Pons (tissue), 1 donor: ENCODE measurements around the gene IFT27.
A peak's percentile ranks its signal among the peaks of the same experiment; 100 is the strongest.
"Not testable (repeated sequence)": the region's sequence is repeated elsewhere in the genome, so short reads cannot be mapped to it uniquely, and the experiment has no call there.

Experiments used
- DNase-seq: peaks from one replicate; pipeline ENCODE4 v3.0.0-alpha.2; 2016; ENCODE audit warnings: low spot score

IFT27 gene

GRCh38 chr22:36765131-36765942 is 10.6 kb downstream of the IFT27 start:
- DNase-seq = no peak

- DNase-seq = no peak
Measured at GRCh38 chr22:36764641-36765040, 11.3 kb downstream of the IFT27 start.

- no peak for DNase-seq
Measured at GRCh38 chr22:36764060-36764459, 11.9 kb downstream of the IFT27 start.

- no peak for DNase-seq
Measured at GRCh38 chr22:36763576-36763975, 12.3 kb downstream of the IFT27 start.

GRCh38 chr22:36762687-36763260 is 13.1 kb downstream of the IFT27 start:
- no peak for DNase-seq

- no peak for DNase-seq
Measured at GRCh38 chr22:36761553-36762240, 14.2 kb downstream of the IFT27 start.

GRCh38 chr22:36760786-36761185 is 15.1 kb downstream of the IFT27 start:
- no peak for DNase-seq

- DNase-seq = no peak
Measured at GRCh38 chr22:36759481-36760159, 16.3 kb downstream of the IFT27 start.

GRCh38 chr22:36758792-36759271 is 17.1 kb downstream of the IFT27 start:
- no peak for DNase-seq

- DNase-seq = peak; percentile 66
Measured at GRCh38 chr22:36757668-36758211, 18.2 kb downstream of the IFT27 start.

GRCh38 chr22:36756746-36757655 is 18.9 kb downstream of the IFT27 start:
- no peak for DNase-seq

GRCh38 chr22:36756031-36756430 is 19.9 kb downstream of the IFT27 start:
- no peak for DNase-seq

GRCh38 chr22:36755316-36755715 is 20.6 kb downstream of the IFT27 start:
- no peak for DNase-seq

- DNase-seq = not testable (repeated sequence)
Measured at GRCh38 chr22:36754881-36755280, 21.0 kb downstream of the IFT27 start.

GRCh38 chr22:36753916-36754315 is 22.0 kb downstream of the IFT27 start:
- DNase-seq = no peak

GRCh38 chr22:36753120-36753802 is 22.7 kb downstream of the IFT27 start:
- DNase-seq = no peak

GRCh38 chr22:36746375-36746970 is 29.4 kb downstream of the IFT27 start:
- DNase-seq = no peak

- no peak for DNase-seq
Measured at GRCh38 chr22:36745301-36745995, 30.5 kb downstream of the IFT27 start.

GRCh38 chr22:36744791-36745190 is 31.1 kb downstream of the IFT27 start:
- DNase-seq = no peak
